ENCODE data around the gene SNUPN.

The SNUPN gene

GRCh38 chr15:75578948-75579920 lies 46.3 kb downstream of the SNUPN start, which contains the start of gene PTPN9:
PTPN9 (minus strand) TSS chr15:75579315; CDS start chr15:75578776, 539 bp downstream.
- H4K20me1 ChIP-seq (ENCODE audit: control insufficient read depth, insufficient read depth, low read depth, low read length): no peaks in the 10 kb centered on the region
- no peaks in the 10 kb centered on the region for H3K9me2 ChIP-seq (replicated peaks; ENCODE audit: control insufficient read depth, low read length)
- H3F3A ChIP-seq (ENCODE audit: control insufficient read depth, insufficient read depth): peaks cover 9% of the 10 kb centered on the region; the same call in 1 of the 2 replicates
- H3K4me3 ChIP-seq (ENCODE audit: low read length): peak within 1 kb of the TSS; percentile 93
- peaks cover 50% of the 10 kb centered on the region for H3K79me2 ChIP-seq (ENCODE audit: control insufficient read depth, low read length)
- H3K4me2 ChIP-seq (ENCODE audit: low read length): peak within 1 kb of the TSS; percentile 91
- H3K27ac ChIP-seq (ENCODE audit: low read depth, low read length): peak within 1 kb of the TSS; percentile 77
- H3K4me1 ChIP-seq (ENCODE audit: control insufficient read depth, low read length): peaks cover 19% of the 10 kb centered on the region
- H3K36me3 ChIP-seq (ENCODE audit: control insufficient read depth, low read length): peaks cover 8% of the 10 kb centered on the region
- H3K27me3 ChIP-seq (ENCODE audit: control insufficient read depth, low read length): no peaks in the 10 kb centered on the region
- H3K9me3 ChIP-seq (ENCODE audit: control insufficient read depth, insufficient read depth, low read length): no peaks in the 10 kb centered on the region
- no peak for TF ChIP-seq EZH2phosphoT487 (IDR thresholded peaks at IDR 0.05; ENCODE audit: borderline replicate concordance, low read length)
- TF ChIP-seq, protein P1, sequence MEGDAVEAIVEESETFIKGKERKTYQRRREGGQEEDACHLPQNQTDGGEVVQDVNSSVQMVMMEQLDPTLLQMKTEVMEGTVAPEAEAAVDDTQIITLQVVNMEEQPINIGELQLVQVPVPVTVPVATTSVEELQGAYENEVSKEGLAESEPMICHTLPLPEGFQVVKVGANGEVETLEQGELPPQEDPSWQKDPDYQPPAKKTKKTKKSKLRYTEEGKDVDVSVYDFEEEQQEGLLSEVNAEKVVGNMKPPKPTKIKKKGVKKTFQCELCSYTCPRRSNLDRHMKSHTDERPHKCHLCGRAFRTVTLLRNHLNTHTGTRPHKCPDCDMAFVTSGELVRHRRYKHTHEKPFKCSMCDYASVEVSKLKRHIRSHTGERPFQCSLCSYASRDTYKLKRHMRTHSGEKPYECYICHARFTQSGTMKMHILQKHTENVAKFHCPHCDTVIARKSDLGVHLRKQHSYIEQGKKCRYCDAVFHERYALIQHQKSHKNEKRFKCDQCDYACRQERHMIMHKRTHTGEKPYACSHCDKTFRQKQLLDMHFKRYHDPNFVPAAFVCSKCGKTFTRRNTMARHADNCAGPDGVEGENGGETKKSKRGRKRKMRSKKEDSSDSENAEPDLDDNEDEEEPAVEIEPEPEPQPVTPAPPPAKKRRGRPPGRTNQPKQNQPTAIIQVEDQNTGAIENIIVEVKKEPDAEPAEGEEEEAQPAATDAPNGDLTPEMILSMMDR (IDR thresholded peaks at IDR 0.05; ENCODE audit: low read depth, low read length, poor library complexity, severe bottlenecking): peak; percentile 40

GRCh38 chr15:75578173-75578947 lies 47.2 kb downstream of the SNUPN start:
- H3K9me3 ChIP-seq (ENCODE audit: control insufficient read depth, insufficient read depth, low read length): no peaks in the 10 kb centered on the region
- H3K27ac ChIP-seq (ENCODE audit: low read depth, low read length): peak overlapping the region; percentile 77
- no peak for TF ChIP-seq EZH2phosphoT487 (IDR thresholded peaks at IDR 0.05; ENCODE audit: borderline replicate concordance, low read length)
- TF ChIP-seq, protein P1 (IDR thresholded peaks at IDR 0.05; ENCODE audit: low read depth, low read length, poor library complexity, severe bottlenecking): no peak
- peaks cover 8% of the 10 kb centered on the region; the same call in 1 of the 2 replicates for H4K20me1 ChIP-seq (ENCODE audit: control insufficient read depth, insufficient read depth, low read depth, low read length)
- no peaks in the 10 kb centered on the region for H3K9me2 ChIP-seq (replicated peaks; ENCODE audit: control insufficient read depth, low read length)
- peaks cover 16% of the 10 kb centered on the region for H3K36me3 ChIP-seq (ENCODE audit: control insufficient read depth, low read length)
- H3K4me3 ChIP-seq (ENCODE audit: low read length): peak overlapping the region; percentile 93
- H3F3A ChIP-seq (ENCODE audit: control insufficient read depth, insufficient read depth): peaks cover 13% of the 10 kb centered on the region; the same call in 1 of the 2 replicates
- H3K4me2 ChIP-seq (ENCODE audit: low read length): peak overlapping the region; percentile 91
- H3K79me2 ChIP-seq (ENCODE audit: control insufficient read depth, low read length): peaks cover 58% of the 10 kb centered on the region
- H3K27me3 ChIP-seq (ENCODE audit: control insufficient read depth, low read length): no peaks in the 10 kb centered on the region
- H3K4me1 ChIP-seq (ENCODE audit: control insufficient read depth, low read length): peaks cover 27% of the 10 kb centered on the region

DNA sequence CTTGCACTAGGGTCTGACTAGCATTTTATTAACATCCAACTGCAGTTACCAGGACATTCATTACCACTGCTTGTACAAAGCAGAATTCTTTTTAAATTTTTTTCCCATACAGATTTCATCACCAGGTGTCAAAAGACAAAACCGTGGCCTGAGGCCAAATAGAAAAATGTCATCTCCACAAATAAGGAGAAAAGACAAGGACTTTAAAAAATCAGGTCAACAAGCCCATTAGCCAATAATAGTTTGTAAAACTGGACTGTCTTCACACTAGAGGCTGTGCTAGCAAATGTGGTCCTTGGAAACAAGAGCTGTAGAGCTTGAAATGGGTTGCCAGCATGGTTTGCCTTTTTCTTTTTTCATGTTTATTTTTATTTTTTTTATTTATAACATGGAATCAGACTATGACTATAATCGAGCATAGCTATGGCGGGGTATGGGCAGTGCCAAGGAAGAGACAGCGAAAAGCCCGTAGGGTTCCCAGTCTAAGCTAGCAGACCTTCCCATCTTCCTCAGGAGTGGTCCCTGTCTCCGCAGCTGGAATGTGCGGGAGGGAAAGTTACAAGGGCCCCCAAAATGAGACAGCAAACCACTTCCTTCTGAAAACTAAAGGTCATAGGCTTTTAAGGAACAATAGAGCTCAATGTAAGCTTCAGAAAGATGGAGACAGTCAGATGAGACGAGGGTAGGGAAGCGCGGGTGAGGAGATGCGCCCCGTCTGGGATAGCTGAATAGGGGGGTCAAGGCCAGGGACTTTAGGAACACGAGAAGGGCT lies 47.9 kb downstream of the SNUPN start:
- TF ChIP-seq, protein P1 (IDR thresholded peaks at IDR 0.05; ENCODE audit: low read depth, low read length, poor library complexity, severe bottlenecking): no peak
- TF ChIP-seq EZH2phosphoT487 (IDR thresholded peaks at IDR 0.05; ENCODE audit: borderline replicate concordance, low read length): no peak
- H3K36me3 ChIP-seq (ENCODE audit: control insufficient read depth, low read length): peaks cover 23% of the 10 kb centered on the region
- peak overlapping the region; percentile 91 for H3K4me2 ChIP-seq (ENCODE audit: low read length)
- no peaks in the 10 kb centered on the region for H3K9me3 ChIP-seq (ENCODE audit: control insufficient read depth, insufficient read depth, low read length)
- peaks cover 13% of the 10 kb centered on the region; the same call in 1 of the 2 replicates for H3F3A ChIP-seq (ENCODE audit: control insufficient read depth, insufficient read depth)
- H3K4me3 ChIP-seq (ENCODE audit: low read length): peak overlapping the region; percentile 93
- peaks cover 66% of the 10 kb centered on the region for H3K79me2 ChIP-seq (ENCODE audit: control insufficient read depth, low read length)
- no peaks in the 10 kb centered on the region for H3K9me2 ChIP-seq (replicated peaks; ENCODE audit: control insufficient read depth, low read length)
- H4K20me1 ChIP-seq (ENCODE audit: control insufficient read depth, insufficient read depth, low read depth, low read length): peaks cover 8% of the 10 kb centered on the region; the same call in 1 of the 2 replicates
- peak overlapping the region; percentile 77 for H3K27ac ChIP-seq (ENCODE audit: low read depth, low read length)
- H3K27me3 ChIP-seq (ENCODE audit: control insufficient read depth, low read length): no peaks in the 10 kb centered on the region
- H3K4me1 ChIP-seq (ENCODE audit: control insufficient read depth, low read length): peaks cover 28% of the 10 kb centered on the region
